Cardiac fibroblast (primary cell): Measurements from ENCODE around the gene SLC10A4.
"Not testable (repeated sequence)": the region's sequence is repeated elsewhere in the genome, so short reads cannot be mapped to it uniquely, and the experiment has no call there.

Source experiments
- DNase-seq, 2 donors: peaks; one replicate each; pipeline versions ENCODE4 v3.0.0 to v3.0.0-alpha.2; 2010; ENCODE audit warnings: low read depth in 2 of 2
- H3K4me3 ChIP-seq, 2 donors: replicated peaks in 1 of 2; 1 replicate in 1 of 2; 2 replicates in 1 of 2; pipeline ENCODE4 v1.5.1; 2011; ENCODE audit warnings: low read depth in 2 of 2, low read length in 2 of 2, mild to moderate bottlenecking in 2 of 2, moderate library complexity in 1 of 2
- TF ChIP-seq, protein P1 (sequence below): IDR thresholded peaks from one replicate; pipeline ENCODE4 v1.5.1; 2011; ENCODE audit warnings: low read depth, mild to moderate bottlenecking, low read length, inconsistent platforms

Gene SLC10A4, protein sequence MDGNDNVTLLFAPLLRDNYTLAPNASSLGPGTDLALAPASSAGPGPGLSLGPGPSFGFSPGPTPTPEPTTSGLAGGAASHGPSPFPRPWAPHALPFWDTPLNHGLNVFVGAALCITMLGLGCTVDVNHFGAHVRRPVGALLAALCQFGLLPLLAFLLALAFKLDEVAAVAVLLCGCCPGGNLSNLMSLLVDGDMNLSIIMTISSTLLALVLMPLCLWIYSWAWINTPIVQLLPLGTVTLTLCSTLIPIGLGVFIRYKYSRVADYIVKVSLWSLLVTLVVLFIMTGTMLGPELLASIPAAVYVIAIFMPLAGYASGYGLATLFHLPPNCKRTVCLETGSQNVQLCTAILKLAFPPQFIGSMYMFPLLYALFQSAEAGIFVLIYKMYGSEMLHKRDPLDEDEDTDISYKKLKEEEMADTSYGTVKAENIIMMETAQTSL

DNA sequence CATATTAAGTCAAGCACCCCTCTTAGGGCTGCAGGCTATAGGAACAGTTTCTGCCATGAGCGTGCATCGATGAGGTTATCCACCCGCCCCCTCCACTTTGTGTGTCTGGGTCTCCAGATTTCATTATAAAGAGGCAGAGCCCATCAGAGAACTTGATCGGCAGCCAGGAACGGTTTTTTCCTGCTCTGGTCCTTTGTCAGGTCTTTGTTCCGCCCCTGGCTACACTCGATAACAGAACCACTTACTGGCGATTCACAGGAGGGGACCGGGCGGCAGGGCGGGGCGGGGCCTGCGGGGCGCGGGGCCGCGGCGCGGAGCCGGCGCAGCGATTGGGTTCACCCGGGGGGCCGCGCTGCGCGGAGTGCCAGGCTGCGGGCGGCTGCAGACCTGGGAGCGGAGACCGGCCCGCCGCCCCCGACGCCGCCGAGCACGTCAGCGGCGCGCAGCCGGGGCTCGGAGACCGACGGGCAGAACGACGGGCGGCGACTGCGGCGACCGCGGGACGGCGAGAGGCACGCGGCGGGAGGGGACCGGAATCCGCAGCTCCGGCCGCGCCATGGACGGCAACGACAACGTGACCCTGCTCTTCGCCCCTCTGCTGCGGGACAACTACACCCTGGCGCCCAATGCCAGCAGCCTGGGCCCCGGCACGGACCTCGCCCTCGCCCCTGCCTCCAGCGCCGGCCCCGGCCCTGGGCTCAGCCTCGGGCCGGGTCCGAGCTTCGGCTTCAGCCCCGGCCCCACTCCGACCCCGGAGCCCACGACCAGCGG is at the start of gene SLC10A4:
Gene SLC10A4, plus strand, starts transcription at position 338 of the 771 bp plus-strand sequence. Its CDS starts 219 bp downstream, at position 557.
- H3K4me3 ChIP-seq = peak within 1 kb of the TSS in 1 of 2 donors; percentile 10
- no peak for DNase-seq
- TF ChIP-seq, protein P1, sequence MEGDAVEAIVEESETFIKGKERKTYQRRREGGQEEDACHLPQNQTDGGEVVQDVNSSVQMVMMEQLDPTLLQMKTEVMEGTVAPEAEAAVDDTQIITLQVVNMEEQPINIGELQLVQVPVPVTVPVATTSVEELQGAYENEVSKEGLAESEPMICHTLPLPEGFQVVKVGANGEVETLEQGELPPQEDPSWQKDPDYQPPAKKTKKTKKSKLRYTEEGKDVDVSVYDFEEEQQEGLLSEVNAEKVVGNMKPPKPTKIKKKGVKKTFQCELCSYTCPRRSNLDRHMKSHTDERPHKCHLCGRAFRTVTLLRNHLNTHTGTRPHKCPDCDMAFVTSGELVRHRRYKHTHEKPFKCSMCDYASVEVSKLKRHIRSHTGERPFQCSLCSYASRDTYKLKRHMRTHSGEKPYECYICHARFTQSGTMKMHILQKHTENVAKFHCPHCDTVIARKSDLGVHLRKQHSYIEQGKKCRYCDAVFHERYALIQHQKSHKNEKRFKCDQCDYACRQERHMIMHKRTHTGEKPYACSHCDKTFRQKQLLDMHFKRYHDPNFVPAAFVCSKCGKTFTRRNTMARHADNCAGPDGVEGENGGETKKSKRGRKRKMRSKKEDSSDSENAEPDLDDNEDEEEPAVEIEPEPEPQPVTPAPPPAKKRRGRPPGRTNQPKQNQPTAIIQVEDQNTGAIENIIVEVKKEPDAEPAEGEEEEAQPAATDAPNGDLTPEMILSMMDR = no peak

DNA sequence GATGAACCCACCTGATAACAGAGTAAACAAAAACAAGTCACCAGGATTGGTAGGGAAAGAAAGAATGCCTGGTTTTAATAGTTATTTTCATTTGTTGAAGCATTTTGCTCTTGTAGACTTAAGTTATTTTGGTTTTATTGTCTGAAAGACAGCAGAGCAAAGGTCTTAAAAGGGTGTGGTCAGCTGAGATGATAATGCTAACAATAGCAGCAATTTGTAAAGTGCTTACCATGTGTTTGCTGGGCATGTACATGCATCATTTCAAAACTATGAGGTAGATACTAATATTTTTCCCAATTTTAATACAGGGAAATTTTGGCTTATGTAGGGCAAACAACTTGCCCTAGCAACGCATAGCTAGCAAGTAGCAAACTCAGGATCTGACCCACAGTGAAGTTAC is 46.8 kb upstream of the SLC10A4 start:
- no peak overlapping the region for H3K4me3 ChIP-seq
- TF ChIP-seq, protein P1 = no peak
- peak in 1 of 2 donors; percentile 3 for DNase-seq

DNA sequence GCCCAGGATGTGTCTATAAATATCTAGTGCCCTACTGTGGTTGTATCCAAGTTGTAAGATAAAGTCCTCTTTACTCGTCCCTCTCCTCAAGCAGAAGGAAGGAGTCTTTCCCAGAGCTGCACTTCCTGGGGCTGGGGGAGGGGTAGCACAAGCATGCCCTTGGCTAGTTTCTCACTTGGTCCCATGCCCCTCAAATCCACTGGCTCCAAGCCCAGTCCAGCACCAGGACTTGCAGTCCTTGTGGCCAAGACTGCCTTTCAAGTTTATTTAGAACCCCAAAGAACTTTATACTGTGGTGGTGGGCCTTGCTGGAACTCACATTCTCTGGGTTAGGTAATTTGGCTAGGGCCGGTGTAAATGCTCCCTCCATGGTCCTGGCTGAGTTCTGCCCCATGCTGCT is 43.2 kb upstream of the SLC10A4 start:
- peak in 1 of 2 donors; percentile 63 for DNase-seq
- TF ChIP-seq, protein P1 = no peak
- H3K4me3 ChIP-seq = no peak overlapping the region

DNA sequence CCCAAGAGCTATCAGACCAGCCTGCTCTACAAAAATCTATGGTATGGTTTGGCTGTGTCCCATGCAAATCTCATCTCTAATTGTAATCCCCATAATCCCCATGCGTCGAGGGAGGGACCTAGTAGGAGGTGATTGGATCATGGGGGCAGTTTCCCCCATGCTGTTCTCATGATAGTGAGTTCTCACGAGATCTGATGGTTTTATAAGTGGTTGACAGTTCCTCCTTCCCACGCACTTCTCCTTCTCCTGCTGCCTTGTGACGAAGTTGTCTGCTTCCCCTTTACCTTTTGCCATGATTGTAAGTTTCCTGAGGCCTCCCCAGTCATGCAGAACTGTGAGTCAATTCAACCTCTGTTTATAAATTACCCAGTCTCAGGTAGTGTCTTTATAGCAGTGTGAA is 42.2 kb upstream of the SLC10A4 start:
- not testable (repeated sequence) for DNase-seq, H3K4me3 ChIP-seq

GRCh38 chr4:48445704-48446103 is 37.4 kb upstream of the SLC10A4 start:
- TF ChIP-seq, protein P1 = peak; percentile 52
- no peak overlapping the region for H3K4me3 ChIP-seq
- peak; percentile 27 to 52 for DNase-seq

DNA sequence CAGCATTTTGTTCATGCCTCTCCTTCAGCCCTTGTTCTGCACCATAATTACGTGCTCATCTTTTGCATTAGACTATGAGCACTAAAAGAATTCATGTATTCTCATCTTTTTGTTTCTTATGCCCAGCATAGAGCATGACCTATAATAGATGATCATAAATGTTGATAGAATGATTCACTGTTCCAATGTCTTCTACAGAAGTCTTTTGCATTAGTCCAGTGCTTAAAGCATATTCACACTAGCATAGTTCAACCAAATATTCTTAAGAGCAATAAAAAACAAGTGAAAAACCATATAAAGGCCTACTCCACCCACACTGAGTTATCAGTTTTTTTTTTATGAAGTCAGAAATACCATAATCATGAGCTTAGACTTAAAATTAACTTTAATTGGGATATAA is 36.5 kb upstream of the SLC10A4 start:
- TF ChIP-seq, protein P1 = no peak
- no peak for DNase-seq

GRCh38 chr4:48449151-48449550 is 34.0 kb upstream of the SLC10A4 start:
- TF ChIP-seq, protein P1 = no peak
- DNase-seq = no peak
- no peak overlapping the region for H3K4me3 ChIP-seq

More for the DNA sequence above, 36.5 kb upstream of the SLC10A4 start:
- no peak overlapping the region for H3K4me3 ChIP-seq
